Stimulated activated CD4-positive, alpha-beta T cell treated with anti-CD3 and anti-CD28 coated beads, TNF-alpha, amount 100 ng/mL, for 24 hours (primary cell): ENCODE data around the gene DHRSX.
"Not testable (repeated sequence)": the region's sequence is repeated elsewhere in the genome, so short reads cannot be mapped to it uniquely, and the experiment has no call there.

Experiments
- DNase-seq, 3 experiments: peaks; one replicate each; pipeline ENCODE4 v3.0.0-alpha.2; 2020; ENCODE audit warnings: low read depth in 3 of 3

Gene DHRSX

GRCh38 chrX:2519638-2520037, 18.9 kb upstream of the DHRSX start:
- not testable (repeated sequence) for DNase-seq

DNA sequence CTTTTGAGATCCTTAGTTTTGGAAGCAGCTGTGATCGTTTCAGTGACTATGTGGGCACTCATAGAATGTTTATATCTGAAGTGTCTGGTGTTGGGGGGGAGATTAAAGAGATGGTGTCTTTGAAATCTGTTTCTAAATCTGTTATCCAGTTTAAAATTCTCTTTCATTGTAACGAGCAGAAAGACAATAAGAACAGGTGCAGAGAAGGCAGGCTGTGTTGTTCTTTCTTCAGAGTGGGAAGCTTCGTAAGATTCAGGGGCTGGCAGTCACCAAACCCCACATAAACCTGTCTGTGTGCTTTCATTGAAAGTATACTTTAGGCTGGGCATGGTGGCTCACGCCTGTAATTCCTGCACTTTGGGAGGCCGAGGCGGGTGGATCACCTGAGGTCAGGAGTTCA, 16.3 kb upstream of the DHRSX start:
- DNase-seq: no peak

DNA sequence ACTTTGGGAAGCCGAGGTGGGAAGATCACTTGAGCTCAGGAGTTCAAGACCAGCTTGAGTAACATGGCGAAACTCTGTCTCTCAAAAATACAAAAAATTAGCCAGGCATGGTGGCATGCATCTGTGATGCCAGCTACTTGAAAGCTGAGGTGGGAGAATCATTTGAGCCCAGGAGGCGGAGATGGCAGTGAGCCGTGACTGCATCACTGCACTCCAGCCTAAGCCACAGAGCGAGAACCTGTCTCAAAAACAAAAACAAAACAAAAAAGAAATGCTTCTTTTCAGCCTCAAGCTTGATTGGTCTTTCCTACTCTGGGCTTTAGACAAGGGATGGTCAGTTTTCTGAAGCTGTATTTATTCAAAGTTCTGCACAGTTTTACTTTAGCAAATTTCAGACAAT, 15.8 kb upstream of the DHRSX start:
- DNase-seq: no peak

- no peak for DNase-seq
Observed at GRCh38 chrX:2514131-2514530, 13.4 kb upstream of the DHRSX start.

DNA sequence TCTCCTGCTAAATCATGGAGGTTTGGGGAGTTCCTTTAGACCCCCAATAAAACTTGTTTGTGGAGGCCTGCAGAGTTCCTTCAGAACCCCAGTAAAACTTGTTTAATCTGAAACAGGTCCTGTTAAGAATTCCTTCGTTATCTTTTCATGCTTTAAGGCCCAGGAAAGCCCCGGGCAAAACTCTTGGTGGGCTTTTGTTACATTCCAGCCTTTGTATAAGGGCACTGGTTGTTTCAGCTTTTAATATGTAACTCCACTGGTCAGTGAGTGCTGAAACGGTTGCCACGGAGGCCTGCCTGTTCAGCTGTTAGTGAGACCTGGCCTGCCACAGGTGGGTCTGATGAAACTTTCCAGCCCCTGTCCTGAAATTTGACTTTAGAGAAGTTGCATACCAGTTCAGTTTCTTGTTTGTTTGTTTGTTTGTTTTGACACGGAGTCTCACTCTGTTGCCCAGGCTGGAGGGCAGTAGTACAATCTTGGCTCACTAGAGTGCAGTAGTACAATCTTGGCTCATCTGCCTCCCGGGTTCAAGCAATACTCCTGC, 12.4 kb upstream of the DHRSX start:
- no peak for DNase-seq

DNA sequence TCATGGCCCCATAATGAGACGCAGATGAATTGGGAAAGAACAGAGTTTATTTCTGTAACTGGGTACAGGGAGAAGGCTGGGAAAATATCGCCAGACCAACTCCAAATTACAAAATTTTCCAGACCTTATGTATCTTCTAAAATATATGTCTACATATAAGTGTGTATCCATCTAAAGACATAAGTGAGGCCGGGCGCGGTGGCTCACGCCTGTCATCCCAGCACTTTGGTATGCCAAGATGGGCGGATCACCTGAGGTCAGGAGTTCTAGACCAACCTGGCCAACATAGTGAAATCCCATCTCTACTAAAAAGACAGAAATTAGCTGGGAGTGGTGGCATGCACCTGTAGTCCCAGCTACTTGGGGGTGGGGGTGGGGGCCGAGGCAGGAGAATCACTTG, 11.7 kb upstream of the DHRSX start:
- DNase-seq: no peak

- no peak for DNase-seq
Observed at GRCh38 chrX:2511326-2511725, 10.6 kb upstream of the DHRSX start.

DNA sequence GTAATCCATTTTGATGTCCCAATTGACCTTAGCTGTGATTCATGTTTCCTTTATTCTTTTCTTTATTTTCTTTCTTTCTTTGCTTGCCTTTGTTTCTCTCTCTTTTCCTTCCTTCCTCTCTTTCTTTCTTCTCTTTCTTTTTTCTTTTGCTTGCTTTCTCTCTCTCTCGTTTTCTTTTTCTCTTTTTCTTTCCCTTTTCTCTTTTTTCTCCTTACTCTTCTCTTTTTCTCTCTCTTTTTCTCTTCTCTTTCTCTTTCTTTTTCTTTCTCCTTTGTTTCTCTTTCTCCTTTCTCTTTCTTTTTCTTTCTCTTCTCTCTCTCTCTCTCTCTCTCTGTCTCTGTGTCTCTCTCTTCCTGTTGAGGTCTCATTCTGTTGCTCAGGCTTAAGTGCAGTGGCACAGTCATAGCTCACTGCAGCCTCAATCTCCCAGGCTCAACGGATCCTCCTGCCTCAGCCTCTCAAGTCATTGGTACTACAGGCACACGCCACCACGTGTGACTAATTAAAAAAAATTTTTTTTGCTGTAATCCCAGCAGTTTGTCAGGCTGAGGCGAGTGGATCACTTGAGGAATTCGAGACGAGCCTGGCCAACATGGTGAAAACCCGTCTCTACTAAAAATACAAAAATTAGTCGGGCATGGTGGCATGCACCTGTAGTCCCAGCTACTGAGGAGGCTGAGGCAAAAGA, 8.0 kb upstream of the DHRSX start:
- DNase-seq: no peak

DNA sequence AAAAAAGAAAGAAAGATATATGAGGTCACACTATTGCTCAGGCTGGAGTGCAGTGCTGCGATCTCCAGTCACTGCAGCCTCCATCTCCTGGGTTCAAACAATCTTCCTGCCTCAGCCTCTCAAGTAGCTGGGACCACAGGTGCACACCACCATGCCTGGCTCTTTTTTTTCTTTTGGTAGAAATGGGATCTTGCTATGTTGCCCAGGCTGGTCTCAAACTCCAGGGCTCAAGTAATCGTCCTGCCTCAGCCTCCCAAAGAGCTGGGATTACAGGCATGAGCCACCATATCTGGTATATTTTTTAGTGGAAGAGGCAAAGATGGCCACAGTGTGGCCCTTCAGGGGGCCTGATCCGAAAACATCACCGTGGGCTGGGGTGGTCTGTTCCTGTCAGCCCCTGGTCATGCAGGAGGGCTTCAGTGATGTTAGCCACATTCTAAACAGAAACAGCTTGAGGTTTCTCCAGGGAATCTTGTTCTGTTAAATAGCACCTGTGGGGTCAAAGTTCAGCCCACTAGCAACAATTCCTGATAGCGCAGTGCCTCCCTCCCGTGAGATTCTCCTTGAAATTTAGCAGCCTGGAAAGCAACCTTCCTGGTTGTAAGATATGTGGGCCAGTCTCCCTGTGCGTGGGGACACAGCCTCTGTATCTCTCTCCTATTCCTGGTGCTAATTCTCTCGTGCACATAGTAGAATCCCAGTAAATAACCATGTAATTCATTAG, 7.3 kb upstream of the DHRSX start:
- DNase-seq: no peak

- DNase-seq: no peak
Observed at GRCh38 chrX:2507196-2507595, 6.4 kb upstream of the DHRSX start.

DNA sequence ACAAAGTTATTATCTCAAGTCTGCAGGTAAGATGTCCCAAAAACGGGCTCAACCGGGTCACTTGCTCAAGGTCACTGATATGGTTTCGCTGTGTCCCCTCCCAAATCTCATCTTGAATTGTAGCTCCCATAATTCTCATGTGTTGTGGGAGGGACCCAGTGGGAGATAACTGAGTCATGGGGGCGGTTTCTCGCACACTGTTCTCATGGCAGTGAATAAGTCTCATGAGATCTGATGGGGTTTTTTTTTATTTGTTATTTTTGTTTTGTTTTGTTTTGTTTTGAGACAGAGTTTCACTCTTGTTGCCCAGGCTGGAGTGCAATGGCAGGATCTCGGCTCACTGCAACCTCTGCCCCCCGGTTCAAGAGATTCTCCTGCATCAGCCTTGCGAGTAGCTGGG, 4.6 kb upstream of the DHRSX start:
- DNase-seq: not testable (repeated sequence)

- no peak for DNase-seq
Observed at GRCh38 chrX:2504706-2505332, 4.0 kb upstream of the DHRSX start.

GRCh38 chrX:2503591-2504500, 3.1 kb upstream of the DHRSX start:
- no peak for DNase-seq

DNA sequence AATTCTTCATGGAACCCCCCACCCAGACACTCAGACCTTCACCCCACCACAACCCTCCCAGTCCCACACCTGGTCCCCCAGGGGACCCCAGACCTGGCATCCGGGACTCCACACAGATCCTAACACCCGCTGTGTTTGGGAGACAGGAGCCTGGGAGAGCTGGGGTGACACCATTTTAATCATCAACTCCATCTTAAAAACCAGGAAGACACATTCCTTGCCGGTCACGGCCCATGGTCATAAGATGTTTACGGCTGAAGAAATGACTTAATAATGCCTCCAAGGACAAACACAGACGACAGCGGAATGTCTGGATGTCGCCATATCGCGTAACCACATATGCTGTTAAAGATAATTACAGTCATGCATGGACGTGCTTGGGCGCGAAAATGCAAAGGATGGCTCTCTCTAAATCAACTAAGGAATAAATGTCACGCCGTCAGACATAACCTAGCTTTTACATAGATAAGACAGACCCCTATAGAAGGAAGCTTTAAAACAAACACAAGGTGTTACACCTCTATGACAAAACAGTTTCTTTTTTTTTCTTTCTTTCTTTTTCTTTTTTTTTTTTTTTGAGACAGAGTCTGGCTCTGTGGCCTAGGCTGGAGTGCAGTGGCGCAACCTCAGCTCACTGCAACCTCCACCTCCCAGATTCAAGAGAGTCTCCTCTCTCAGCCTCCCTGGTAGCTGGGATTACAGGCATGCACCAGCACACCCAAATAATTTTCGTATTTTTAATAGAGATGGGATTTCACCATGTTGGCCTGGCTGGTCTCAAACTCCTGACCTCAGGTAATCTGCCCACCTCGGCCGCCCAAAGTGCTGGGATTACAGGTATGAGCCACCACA, 2.1 kb upstream of the DHRSX start:
- DNase-seq: no peak

GRCh38 chrX:2502120-2502667, 1.4 kb upstream of the DHRSX start:
- DNase-seq: no peak

DNA sequence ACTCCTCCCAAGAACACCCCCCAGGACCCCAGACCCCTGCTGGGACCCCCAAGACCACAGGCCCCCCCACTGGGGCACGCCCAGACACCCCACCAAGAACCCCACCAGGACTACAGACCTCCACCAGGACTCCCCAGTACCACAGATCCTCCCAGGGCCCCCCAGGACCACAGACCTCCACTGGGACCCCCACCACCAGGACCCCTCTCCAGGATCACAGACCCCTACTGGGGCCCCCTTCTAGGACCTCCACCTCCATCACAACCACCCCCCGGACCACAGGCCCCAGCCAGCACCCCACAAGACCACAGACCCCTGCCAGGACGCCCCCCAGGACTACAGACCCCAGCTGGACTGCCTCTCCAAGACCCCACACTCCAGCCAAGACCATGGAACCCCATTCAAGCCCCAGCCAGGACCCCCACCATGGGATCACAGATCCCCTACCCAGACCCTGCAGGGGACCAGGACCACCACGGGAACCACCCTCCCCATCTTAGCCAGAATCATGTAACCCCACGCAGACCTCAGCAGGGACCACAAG, 855 bp upstream of the DHRSX start:
- DNase-seq: no peak

DNA sequence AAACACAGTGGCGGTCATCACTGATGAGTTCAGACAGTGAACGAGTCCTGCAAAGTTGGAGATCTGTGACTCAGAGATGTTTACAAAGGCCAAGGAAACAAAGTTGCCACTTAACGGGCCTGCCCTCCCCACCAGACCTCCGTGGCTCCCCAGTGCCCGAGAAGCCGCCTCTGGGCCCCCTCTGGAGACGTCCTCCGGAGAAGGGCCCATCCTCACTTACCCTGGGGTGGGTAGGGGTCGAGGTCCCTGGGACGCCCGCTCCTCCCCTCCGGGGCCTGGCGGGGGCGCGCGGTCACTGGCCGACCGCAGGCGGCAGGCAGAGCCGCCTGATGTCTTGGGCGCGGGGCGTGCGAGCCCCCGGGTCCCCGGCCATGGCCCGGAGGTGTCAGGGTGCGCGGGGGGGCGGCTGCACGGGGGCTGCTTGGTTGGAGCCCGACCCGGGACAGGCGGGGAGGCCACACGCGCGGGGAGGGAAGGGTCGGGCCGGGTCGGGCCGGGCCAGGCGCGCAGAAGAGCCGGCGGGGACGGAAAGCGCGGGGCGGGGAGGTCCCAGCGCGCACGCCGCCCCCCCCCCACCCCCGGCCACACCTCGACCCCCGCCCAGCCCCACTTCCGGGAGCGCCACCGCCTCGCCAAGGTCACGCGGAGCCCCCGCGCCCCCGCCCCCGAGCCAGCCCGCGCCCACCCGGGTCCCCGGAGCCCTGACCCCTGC, 529 bp downstream of the DHRSX start:
- peak in 1 of 3 experiments; percentile 14 for DNase-seq

DNA sequence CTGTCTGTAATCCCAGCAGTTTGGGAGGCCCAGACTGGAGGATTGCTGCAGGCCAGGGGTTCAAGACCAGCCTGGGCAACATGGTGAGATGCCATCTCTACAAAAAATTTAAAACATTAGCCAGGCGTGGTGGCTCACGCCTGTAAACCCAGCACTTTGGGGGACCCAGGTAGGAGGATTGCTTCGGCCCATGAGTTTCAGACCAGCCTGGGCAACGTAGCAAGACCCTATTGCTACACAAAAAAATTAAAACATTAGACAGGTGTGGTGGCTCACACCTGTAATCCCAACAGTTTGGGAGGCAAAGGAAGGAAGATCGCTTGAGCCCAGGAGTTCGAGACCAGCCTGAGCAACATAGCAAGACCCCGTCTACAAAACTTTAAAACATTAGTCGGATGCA, 1.3 kb downstream of the DHRSX start:
- no peak for DNase-seq

DNA sequence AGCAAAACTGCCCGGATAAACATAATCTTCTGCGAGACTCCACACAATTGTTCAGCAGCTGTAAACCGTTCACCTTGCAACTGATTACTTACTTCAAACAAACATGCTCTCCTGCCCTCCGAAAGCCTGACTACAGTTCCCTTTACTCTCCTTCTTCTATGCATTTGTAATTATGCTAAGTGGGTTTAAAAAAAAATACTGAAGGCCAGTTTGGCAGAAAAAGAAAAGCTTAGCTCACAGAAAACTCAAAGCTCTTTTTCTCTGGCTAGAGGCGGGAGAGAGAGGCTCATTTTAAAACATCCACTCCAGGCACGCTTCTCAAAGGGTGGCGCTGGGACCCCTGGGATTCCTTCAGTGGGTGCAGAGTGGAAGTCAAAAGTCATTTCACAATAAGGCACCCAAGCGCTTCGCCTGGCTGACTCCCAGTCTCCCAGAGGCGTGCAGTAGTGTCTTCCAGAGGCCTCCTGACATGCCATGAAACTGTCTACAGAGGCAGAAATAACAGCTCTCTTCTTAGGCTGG, 1.9 kb downstream of the DHRSX start:
- DNase-seq: no peak
